HPDE6-E6E7 (cell line): ENCODE results near the gene LIPN.

Experiments
- DNase-seq: peaks from one replicate; pipeline ENCODE4 v3.0.0; 2011; ENCODE audit warnings: missing footprints; ENCODE audit errors: extremely low spot score

LIPN gene

DNA sequence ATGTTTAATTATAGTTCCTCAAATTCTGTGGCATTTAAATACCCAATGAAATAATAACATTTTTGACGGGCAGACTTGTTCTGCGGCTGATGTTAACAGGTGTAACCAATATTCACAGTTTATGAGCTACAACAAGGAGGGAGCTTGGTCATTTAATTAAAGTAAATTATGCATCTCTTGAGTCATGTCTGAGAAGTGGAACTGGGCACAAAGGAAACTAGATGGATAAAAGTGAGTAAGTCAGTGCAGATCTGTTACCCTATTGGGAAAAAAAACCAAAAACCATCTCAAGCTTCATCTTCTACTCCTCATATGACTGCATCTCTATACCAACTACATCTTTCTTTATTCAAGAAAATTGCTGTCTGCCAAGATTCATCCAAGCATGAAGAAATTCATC lies 67.9 kb downstream of the LIPN start:
- DNase-seq: no peak

DNA sequence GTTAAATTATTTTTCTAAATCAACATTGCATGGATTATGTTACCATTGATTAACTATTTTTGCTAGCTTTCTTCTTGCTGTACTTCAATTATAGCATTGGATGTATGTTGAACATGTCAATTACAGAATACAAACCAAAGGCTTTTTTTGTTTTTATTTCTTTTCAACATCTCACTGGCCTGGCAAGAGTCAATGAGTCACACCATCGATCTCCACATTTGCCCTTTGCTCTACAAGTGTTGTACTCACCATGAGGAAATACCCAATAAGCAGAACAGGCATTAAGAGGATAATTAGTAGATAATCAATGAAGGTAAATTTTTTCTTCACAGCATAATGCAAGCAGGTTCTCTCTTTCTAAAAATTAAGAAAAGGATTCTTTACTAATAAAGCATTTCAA lies 68.5 kb downstream of the LIPN start:
- DNase-seq: no peak
